PC-9 (cell line): Measurements from ENCODE around the gene JUNB. TPM values are rescaled to one million over a fixed set of nuclear protein-coding genes. Genes with fewer than 3 reads are reported as not detected.
A peak's percentile ranks its signal among the peaks of the same experiment; 100 is the strongest.

Source experiments
- BruUV-seq: library from RNA; stranded (reverse); fragments of 400-500 nt; replicated peaks from 2 replicates; lab custom pipeline; 2021; lab: Mats Ljungman, UMichigan
- CTCF ChIA-PET: fragments of 300-600 bp; sonication (Branson Sonifier 250); formaldehyde crosslinking; loops from one replicate; lab custom pipeline; 2022; ENCODE audit warnings: antibody characterized with exemption; lab: Charles Lee
- POLR2A ChIA-PET: fragments of 300-600 bp; sonication (Branson Sonifier 250); formaldehyde crosslinking; loops from one replicate; lab custom pipeline; 2022; ENCODE audit warnings: antibody characterized with exemption; ENCODE audit not compliant: unreplicated experiment; lab: Charles Lee
- DNase-seq, 2 experiments: peaks; one replicate each; pipeline versions ENCODE4 v3.0.0 to v3.0.0-alpha.2; 2015 to 2022; ENCODE audit warnings: mixed read lengths in 1 of 2
- H2AFZ ChIP-seq: fragments of 200-600 bp; sonication (generic); 2 replicates; pipeline ENCODE4 v1.8.1; 2017; ENCODE audit warnings: antibody characterized with exemption
- H3F3A ChIP-seq: fragments of 200-600 bp; sonication (generic); 2 replicates; pipeline ENCODE4 v1.8.1; 2017; ENCODE audit warnings: antibody characterized with exemption, mild to moderate bottlenecking, low read depth; ENCODE audit not compliant: insufficient read depth
- H3K27ac ChIP-seq: fragments of 200-600 bp; sonication (generic); 2 replicates; pipeline ENCODE4 v1.6.1; 2016; ENCODE audit warnings: mixed run types
- H3K27me3 ChIP-seq: fragments of 200-600 bp; sonication (generic); 2 replicates; pipeline ENCODE4 v1.6.1; 2016; ENCODE audit warnings: low read depth, mixed run types; ENCODE audit not compliant: insufficient read depth
- H3K36me3 ChIP-seq: fragments of 200-600 bp; sonication (generic); 2 replicates; pipeline ENCODE4 v1.6.1; 2016; ENCODE audit warnings: low read depth, mixed run types
- H3K4me1 ChIP-seq: fragments of 200-600 bp; sonication (generic); replicated peaks from 2 replicates; pipeline ENCODE4 v1.6.1; 2016; ENCODE audit warnings: mixed run types; ENCODE audit not compliant: insufficient read depth
- H3K4me2 ChIP-seq: fragments of 200-600 bp; sonication (generic); 2 replicates; pipeline ENCODE4 v1.6.1; 2017; ENCODE audit warnings: mixed run types
- H3K4me3 ChIP-seq: fragments of 200-600 bp; sonication (generic); 2 replicates; pipeline ENCODE4 v1.6.1; 2016; ENCODE audit warnings: mixed run types
- H3K79me2 ChIP-seq: fragments of 200-600 bp; sonication (generic); 2 replicates; pipeline ENCODE4 v1.6.1; 2017; ENCODE audit warnings: low read depth, mixed run types
- H3K9me2 ChIP-seq: fragments of 200-600 bp; sonication (generic); 2 replicates; pipeline ENCODE4 v1.8.1; 2017; ENCODE audit warnings: mild to moderate bottlenecking; ENCODE audit not compliant: insufficient read depth
- H3K9me3 ChIP-seq: fragments of 200-600 bp; sonication (generic); 2 replicates; pipeline ENCODE4 v1.8.1; 2016; ENCODE audit warnings: low read depth; ENCODE audit not compliant: insufficient read depth
- H4K20me1 ChIP-seq: fragments of 200-600 bp; sonication (generic); 2 replicates; pipeline ENCODE4 v1.8.1; 2017; ENCODE audit not compliant: insufficient read depth
- CTCF ChIP-seq: fragments of 200-600 bp; sonication (generic); conservative IDR thresholded peaks from 2 replicates; pipeline ENCODE4 v1.6.1; 2017; ENCODE audit warnings: mixed run types, antibody characterized with exemption, mild to moderate bottlenecking, moderate library complexity
- EZH2 ChIP-seq: fragments of 200-600 bp; sonication (generic); IDR thresholded peaks from 2 replicates; pipeline ENCODE4 v1.8.0; 2017; ENCODE audit warnings: antibody characterized with exemption, low read depth
- intact Hi-C: fragments of 100-400 bp; cut with micrococcal nuclease; formaldehyde crosslinking; loops from one replicate; pipeline ENCODE4 v1.10.0; 2022; ENCODE audit not compliant: unreplicated experiment
- total RNA-seq: library from RNA; stranded (reverse); gene quantifications from 2 replicates; pipeline ENCODE4 v1.2.3, GENCODE V29; 2021

Gene JUNB
- total RNA-seq, 1 experiment from 2014 or later: 70.7 TPM

- no peaks in the 10 kb centered on the region for H3K79me2 ChIP-seq
- ChIA-PET CTCF (no interaction called here), POLR2A (no interaction called here)
- H3K4me3 ChIP-seq: peak within 1 kb of the TSS; percentile 75
- TF ChIP-seq CTCF (peak; percentile 58), EZH2 (no peak)
- H3K9me3 ChIP-seq: no peaks in the 10 kb centered on the region
- peaks cover 14% of the 10 kb centered on the region for H3K4me1 ChIP-seq
- no peaks in the 10 kb centered on the region for H3K36me3 ChIP-seq
- no TSS peak for BruUV-seq
- no peak within 1 kb of the TSS for H3K27ac ChIP-seq
- peaks cover 5% of the 10 kb centered on the region; the same call in 1 of the 2 replicates for H3K27me3 ChIP-seq
- H2AFZ ChIP-seq: peak within 1 kb of the TSS; percentile 81; the same call in 1 of the 2 replicates
- peak in 1 of 2 experiments; percentile 65 for DNase-seq
- intact Hi-C loops: no loop called here
- peaks cover 50% of the 10 kb centered on the region for H3F3A ChIP-seq
- H4K20me1 ChIP-seq: no peaks in the 10 kb centered on the region
- H3K4me2 ChIP-seq: peak within 1 kb of the TSS; percentile 92
- no peaks in the 10 kb centered on the region for H3K9me2 ChIP-seq
These were observed 47.0 kb downstream of the JUNB start, which contains the start of gene MAST1 for GRCh38 chr19:12838182-12838885. Gene MAST1, plus strand, starts transcription at chr19:12838515. Its CDS starts 58 bp downstream, at chr19:12838573.

- Histone ChIP-seq H3K4me3 (peak overlapping the region; percentile 75), H3K27me3 (peaks cover 5% of the 10 kb centered on the region; the same call in 1 of the 2 replicates), H3K4me1 (peaks cover 13% of the 10 kb centered on the region), H3K36me3 (no peaks in the 10 kb centered on the region), H3K4me2 (peak overlapping the region; percentile 92), H3K9me2 (no peaks in the 10 kb centered on the region), H2AFZ (no peak overlapping the region), H3K9me3 (no peaks in the 10 kb centered on the region), H3F3A (peaks cover 49% of the 10 kb centered on the region), H4K20me1 (no peaks in the 10 kb centered on the region), H3K27ac (no peak overlapping the region), H3K79me2 (no peaks in the 10 kb centered on the region)
- TF ChIP-seq CTCF: no peak
- TF ChIP-seq EZH2: no peak
- intact Hi-C loops: no loop called here
- no TSS peak for BruUV-seq
- DNase-seq: no peak
- ChIA-PET CTCF (no interaction called here), POLR2A (no interaction called here)
These were observed 47.8 kb downstream of the JUNB start for GRCh38 chr19:12838886-12839756.
